Stimulated activated naive CD4-positive, alpha-beta T cell (primary cell): ENCODE data around the gene CTNNA3.

Experiments used
- DNase-seq, 6 experiments: peaks; one replicate each; lab custom pipeline; 2025; lab: John Stamatoyannopoulos, UW

CTNNA3 gene

GRCh38 chr10:67327626-67328535 is 368.1 kb downstream of the CTNNA3 start:
- no peak for DNase-seq

GRCh38 chr10:67319976-67320375 is 376.0 kb downstream of the CTNNA3 start:
- DNase-seq: no peak

GRCh38 chr10:67308912-67309311 is 387.1 kb downstream of the CTNNA3 start:
- DNase-seq: no peak

- no peak for DNase-seq
These were observed 389.3 kb downstream of the CTNNA3 start for GRCh38 chr10:67306588-67307205.

- no peak for DNase-seq
These were observed 393.3 kb downstream of the CTNNA3 start for GRCh38 chr10:67302701-67303100.

GRCh38 chr10:67299761-67300160 is 396.2 kb downstream of the CTNNA3 start:
- no peak for DNase-seq

- no peak for DNase-seq
These were observed 398.3 kb downstream of the CTNNA3 start for GRCh38 chr10:67297637-67298181.

GRCh38 chr10:67296926-67297325 is 399.1 kb downstream of the CTNNA3 start:
- DNase-seq: no peak

- DNase-seq: no peak
These were observed 407.1 kb downstream of the CTNNA3 start for GRCh38 chr10:67288688-67289410.

- DNase-seq: no peak
These were observed 411.4 kb downstream of the CTNNA3 start for GRCh38 chr10:67284589-67284988.

GRCh38 chr10:67282871-67283270 is 413.1 kb downstream of the CTNNA3 start:
- no peak for DNase-seq

- no peak for DNase-seq
These were observed 415.6 kb downstream of the CTNNA3 start for GRCh38 chr10:67280405-67280804.

GRCh38 chr10:67277402-67277801 is 418.6 kb downstream of the CTNNA3 start:
- no peak for DNase-seq

- DNase-seq: no peak
These were observed 426.2 kb downstream of the CTNNA3 start for GRCh38 chr10:67269828-67270227.

- DNase-seq: no peak
These were observed 427.8 kb downstream of the CTNNA3 start for GRCh38 chr10:67268146-67268545.

GRCh38 chr10:67262675-67263074 is 433.3 kb downstream of the CTNNA3 start:
- no peak for DNase-seq

- no peak for DNase-seq
These were observed 434.6 kb downstream of the CTNNA3 start for GRCh38 chr10:67261300-67261797.

- DNase-seq: no peak
These were observed 436.6 kb downstream of the CTNNA3 start for GRCh38 chr10:67259319-67259929.

GRCh38 chr10:67257427-67258144 is 438.4 kb downstream of the CTNNA3 start:
- no peak for DNase-seq

- DNase-seq: no peak
These were observed 439.0 kb downstream of the CTNNA3 start for GRCh38 chr10:67257018-67257417.

- no peak for DNase-seq
These were observed 445.3 kb downstream of the CTNNA3 start for GRCh38 chr10:67250686-67251085.
